ENCODE measurements around the gene TBL1XR1. TPM values are rescaled to one million over a fixed set of nuclear protein-coding genes. Genes with fewer than 3 reads are reported as not detected.
A peak's percentile ranks its signal among the peaks of the same experiment; 100 is the strongest.

TBL1XR1 gene
- total RNA-seq, 1 experiment from 2014 or later = 175 TPM

DNA sequence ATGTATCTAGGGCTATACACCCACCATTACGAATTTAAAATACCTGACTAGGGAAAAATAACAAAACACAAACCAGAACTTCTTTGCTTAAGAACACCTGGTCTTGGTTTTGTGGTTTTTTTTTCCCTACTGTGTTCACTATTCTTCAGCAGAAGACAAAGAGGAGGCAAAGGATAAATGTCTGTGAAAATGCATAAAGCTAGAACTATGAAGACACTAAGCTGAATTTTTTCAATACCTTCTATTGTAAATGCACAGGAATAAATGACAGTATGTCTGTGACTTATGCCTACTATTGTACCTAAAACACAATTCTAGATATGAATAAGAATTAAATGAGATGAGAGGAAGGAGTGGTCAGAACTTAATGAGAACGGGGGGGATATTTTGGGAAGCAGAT is 86.9 kb downstream of the TBL1XR1 start:
- Histone ChIP-seq H2BK12ac (ENCODE audit: insufficient read length, low read depth, low read length) (no peak overlapping the region), H2AFZ (ENCODE audit: low read length) (no peak overlapping the region), H4K91ac (ENCODE audit: insufficient read length, low read depth, low read length) (no peak overlapping the region), H3K4me2 (ENCODE audit: insufficient read depth, insufficient read length, low read length) (no peak overlapping the region), H3K18ac (ENCODE audit: insufficient read length, low read depth, low read length) (no peak overlapping the region), H3K27me3 (ENCODE audit: insufficient read depth, low read length) (no peaks in the 10 kb centered on the region), H3K9ac (ENCODE audit: extremely low read depth, insufficient read length, low read length) (no peak overlapping the region), H3K79me2 (ENCODE audit: insufficient read depth, low read length) (peaks cover 48% of the 10 kb centered on the region), H3K4me1 (ENCODE audit: insufficient read depth, low read length) (peaks cover 7% of the 10 kb centered on the region; the same call in 1 of the 2 replicates), H2BK20ac (ENCODE audit: low read depth, low read length, poor library complexity, severe bottlenecking) (no peak overlapping the region), H3K9me3 (ENCODE audit: control insufficient read depth, low read depth, low read length) (no peaks in the 10 kb centered on the region), H4K8ac (replicated peaks; ENCODE audit: insufficient read length, low read depth, low read length) (no peak overlapping the region), H2BK5ac (ENCODE audit: insufficient read length, low read length) (no peak overlapping the region), H3T11ph (ENCODE audit: low read length) (no peak overlapping the region), H2AK5ac (ENCODE audit: insufficient read length, low read length) (no peak overlapping the region), H3K23me2 (ENCODE audit: insufficient read length, low read depth, low read length, poor library complexity, severe bottlenecking) (no peaks in the 10 kb centered on the region), H4K5ac (ENCODE audit: insufficient read length, low read depth, low read length) (no peak overlapping the region), H2BK15ac (ENCODE audit: low read depth, low read length) (no peak overlapping the region), H3K4ac (ENCODE audit: low read depth, low read length) (no peak overlapping the region), H4K20me1 (ENCODE audit: control insufficient read depth, insufficient read depth, insufficient read length) (no peaks in the 10 kb centered on the region), H2BK120ac (ENCODE audit: low read depth, low read length, poor library complexity, severe bottlenecking) (no peak overlapping the region), H3K23ac (ENCODE audit: insufficient read length, low read depth, low read length) (no peak overlapping the region), H3K27ac (ENCODE audit: insufficient read length, low read depth, low read length) (no peak overlapping the region), H3K56ac (ENCODE audit: insufficient read length, low read depth, low read length) (no peak overlapping the region), H3K14ac (ENCODE audit: insufficient read depth, low read length) (no peak overlapping the region), H3K79me1 (ENCODE audit: insufficient read depth, low read depth, low read length, poor library complexity, severe bottlenecking) (peaks cover 3% of the 10 kb centered on the region)
- Mint-ChIP-seq H3K4me1 (peaks cover 50 to 67% of the 10 kb centered on the region in 2 experiments), H3K9me3 (no peaks in the 10 kb centered on the region), H3K36me3 (ENCODE audit: insufficient read depth in 1 of 3, low read depth in 3 of 3) (peaks cover 0 to 7% (median 0%) of the 10 kb centered on the region in 3 experiments; a peak in 1 of 7 replicates), H3K4me3 (no peak overlapping the region), H3K27ac (peak overlapping the region; percentile 55 to 83 (median 62); a peak in 5 of 7 replicates), H3K27me3 (ENCODE audit: low read depth) (no peaks in the 10 kb centered on the region)
- WGBS (ENCODE audit: extremely low coverage, insufficient read length, low lambda C conversion rate) = 100% methylated on average over 1 of the region's 2 CpGs
- no peak for TF ChIP-seq CTCF (conservative IDR thresholded peaks at IDR 0.05)
- DNase-seq = no peak

Data from H9 (cell line).